OCI-LY3 (cell line): Measurements from ENCODE around the gene LSM14A.

Source experiments
- CTCF ChIP-seq: fragments of 200-600, 300-600 bp; sonication (generic); IDR thresholded peaks from 2 replicates; pipeline ENCODE4 v1.5.1; 2014; ENCODE audit warnings: antibody characterized with exemption, low read length, low read depth
- EZH2phosphoT487 ChIP-seq: fragments of 200-600 bp; shearing (Covaris generic); IDR thresholded peaks from 2 replicates; pipeline ENCODE4 v1.6.1; 2018; ENCODE audit warnings: antibody characterized with exemption, mixed run types, low read depth

GRCh38 chr19:34165295-34165738, 7.0 kb upstream of the LSM14A start:
- TF ChIP-seq CTCF = no peak
- no peak for TF ChIP-seq EZH2phosphoT487
